Stimulated activated CD8-positive, alpha-beta memory T cell treated with anti-CD3 and anti-CD28 coated beads, Interleukin-12 subunit alpha, Interleukin-12 subunit beta, amount 100 ng/mL, for 24 hours (primary cell): Measurements from ENCODE around the gene DPH5.
"Not testable (repeated sequence)": the region's sequence is repeated elsewhere in the genome, so short reads cannot be mapped to it uniquely, and the experiment has no call there.

Experiments used
- DNase-seq: peaks from one replicate; pipeline ENCODE4 v3.0.0-alpha.2; 2020; ENCODE audit errors: extremely low read depth

Gene DPH5

DNA sequence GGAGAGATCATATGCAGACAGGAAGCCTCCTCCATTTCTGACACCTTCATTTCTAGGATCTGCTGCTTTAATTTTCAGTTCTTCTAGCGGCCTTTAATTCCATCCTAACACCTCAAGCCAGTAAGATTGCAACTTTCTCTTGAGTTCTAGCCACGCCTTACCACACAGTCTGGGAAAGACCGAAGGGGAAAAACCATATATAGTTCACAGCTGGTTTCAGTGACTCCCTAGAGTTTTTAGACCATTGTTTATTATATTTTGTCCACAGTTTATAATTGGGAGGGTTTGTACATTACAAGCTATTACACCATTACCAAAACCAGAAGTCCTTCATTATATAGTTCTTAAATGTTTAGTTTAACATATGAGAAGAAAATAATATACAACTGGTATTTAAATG lies 37.5 kb downstream of the DPH5 start:
- no peak for DNase-seq

- DNase-seq, result no peak
These were observed 42.8 kb downstream of the DPH5 start for GRCh38 chr1:100982793-100983192.

DNA sequence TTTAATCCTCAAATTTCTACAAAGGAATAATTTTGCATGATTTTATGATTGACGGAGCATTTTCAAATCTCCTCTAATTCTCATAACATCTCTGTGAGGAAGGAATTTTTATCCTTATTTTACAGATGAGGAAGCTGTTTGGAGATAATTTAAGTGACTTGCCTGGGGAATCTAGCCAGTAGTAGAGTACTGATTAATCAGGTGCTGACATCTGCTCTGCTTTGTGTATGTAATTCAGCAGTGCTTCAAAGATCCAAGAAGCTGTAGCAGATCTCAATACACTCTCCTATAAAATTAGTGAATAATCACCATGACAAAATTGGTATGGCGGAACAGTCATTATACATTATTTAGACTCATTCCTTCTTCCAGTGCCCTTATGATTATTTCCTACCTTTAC lies 46.0 kb downstream of the DPH5 start:
- no peak for DNase-seq

DNA sequence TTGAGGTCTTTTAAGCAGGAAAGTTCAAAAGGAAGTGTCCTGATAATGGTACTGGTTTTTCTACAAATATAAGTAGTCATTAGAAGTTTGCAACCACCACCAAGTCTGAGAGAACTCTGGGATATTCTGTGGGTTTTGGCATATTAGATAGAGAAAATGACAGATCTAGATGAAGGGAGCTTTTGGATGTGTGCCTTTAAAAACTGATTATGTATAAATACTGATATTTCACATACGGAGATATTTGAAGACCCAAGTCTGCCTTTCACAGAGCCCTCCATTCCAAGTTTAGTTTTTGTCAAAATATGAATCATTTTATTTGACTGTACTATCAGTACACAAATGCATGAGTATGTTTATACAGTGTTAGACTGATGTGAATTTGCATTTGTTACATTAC lies 48.6 kb downstream of the DPH5 start:
- DNase-seq, result no peak

DNA sequence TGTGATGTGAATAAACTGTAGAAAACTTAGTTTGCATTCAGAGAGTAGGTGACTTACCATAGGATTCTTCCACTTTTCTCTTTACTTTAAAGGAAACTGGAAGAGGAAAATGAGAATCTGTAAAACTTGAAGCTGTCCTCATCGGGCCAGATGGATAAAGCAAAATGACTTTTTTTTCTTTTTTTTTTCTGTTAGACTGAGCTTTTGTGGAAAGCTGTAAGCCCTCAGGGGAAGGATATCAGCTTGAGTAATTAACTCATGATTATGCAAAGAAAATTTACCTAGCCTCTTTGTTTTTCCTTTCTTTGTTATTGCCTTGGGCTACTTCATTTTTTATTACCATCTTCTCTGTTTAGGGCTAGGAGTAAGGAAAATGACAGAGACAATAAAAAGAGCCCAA lies 53.4 kb downstream of the DPH5 start:
- DNase-seq, result no peak

GRCh38 chr1:100971021-100971420 lies 54.6 kb downstream of the DPH5 start:
- DNase-seq, result no peak

DNA sequence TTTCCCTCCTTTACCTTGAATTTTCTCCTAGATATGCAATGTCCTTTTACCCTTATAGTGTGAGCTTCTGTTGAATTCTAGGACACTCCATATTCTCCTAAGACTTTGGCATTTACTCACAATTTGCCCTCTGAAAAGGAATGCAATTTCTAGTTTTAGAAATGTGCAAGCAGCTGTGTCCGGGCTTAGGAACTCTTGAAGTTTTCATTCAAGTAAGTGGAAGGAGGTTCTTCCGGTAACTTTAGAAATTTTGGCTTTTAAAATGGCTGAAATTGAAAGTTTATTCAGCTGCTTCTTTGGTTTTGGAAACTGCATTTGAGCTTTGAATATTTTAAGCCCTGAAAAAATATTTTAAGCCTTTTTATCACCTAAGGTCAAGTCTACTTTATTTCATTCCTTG lies 56.3 kb downstream of the DPH5 start:
- no peak for DNase-seq

GRCh38 chr1:100968621-100969020 lies 57.0 kb downstream of the DPH5 start:
- no peak for DNase-seq

- DNase-seq, result no peak
These were observed 65.5 kb downstream of the DPH5 start for GRCh38 chr1:100960098-100960497.

- no peak for DNase-seq
These were observed 66.0 kb downstream of the DPH5 start for GRCh38 chr1:100959502-100960060.

GRCh38 chr1:100955322-100955721 lies 70.3 kb downstream of the DPH5 start:
- no peak for DNase-seq

- DNase-seq, result no peak
These were observed 71.4 kb downstream of the DPH5 start for GRCh38 chr1:100953960-100954730.

GRCh38 chr1:100952970-100953369 lies 72.6 kb downstream of the DPH5 start:
- DNase-seq, result not testable (repeated sequence)

GRCh38 chr1:100952104-100952745 lies 73.4 kb downstream of the DPH5 start:
- DNase-seq, result no peak

DNA sequence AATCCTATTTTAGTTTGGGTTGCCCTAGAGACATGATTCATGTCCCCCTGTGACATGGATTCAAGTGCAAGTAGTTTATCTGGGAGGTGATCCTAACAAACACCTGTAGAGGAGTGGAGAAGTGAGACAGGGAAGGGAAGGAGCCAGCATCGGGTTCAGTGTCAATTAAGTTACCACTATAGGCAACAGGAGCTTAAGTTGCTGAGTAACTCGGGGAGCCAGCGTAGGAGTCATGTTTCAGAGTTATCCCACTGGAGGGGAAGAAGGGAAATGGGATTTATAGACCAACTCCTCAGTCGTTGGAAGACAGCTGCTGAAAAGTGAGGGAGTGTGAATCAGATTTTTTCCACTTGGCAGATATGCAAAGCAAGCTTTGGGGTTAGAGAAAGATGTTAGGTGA lies 74.8 kb downstream of the DPH5 start:
- DNase-seq, result no peak

DNA sequence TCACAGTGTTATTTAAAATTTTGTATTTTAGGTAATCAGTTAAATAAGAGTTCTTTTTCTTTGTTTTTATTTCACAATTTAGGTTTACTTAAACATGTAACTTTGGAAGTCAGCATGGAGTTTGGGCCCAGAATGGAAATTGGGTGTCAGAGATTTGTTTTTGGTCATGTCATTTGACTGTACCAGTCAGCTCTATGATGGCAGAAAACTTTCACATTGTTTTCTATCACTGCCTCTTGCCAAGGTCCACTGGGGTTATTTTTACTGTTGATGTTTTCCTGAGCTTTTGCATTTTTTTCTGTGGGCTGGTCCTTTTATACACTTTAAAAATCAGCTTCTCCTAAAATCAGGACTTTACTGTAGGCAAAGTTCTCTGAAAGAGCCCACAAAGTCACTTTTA lies 75.2 kb downstream of the DPH5 start:
- DNase-seq, result no peak

- DNase-seq, result not testable (repeated sequence)
These were observed 75.9 kb downstream of the DPH5 start for GRCh38 chr1:100949515-100950158.

GRCh38 chr1:100948721-100949405 lies 76.7 kb downstream of the DPH5 start:
- DNase-seq, result not testable (repeated sequence)

DNA sequence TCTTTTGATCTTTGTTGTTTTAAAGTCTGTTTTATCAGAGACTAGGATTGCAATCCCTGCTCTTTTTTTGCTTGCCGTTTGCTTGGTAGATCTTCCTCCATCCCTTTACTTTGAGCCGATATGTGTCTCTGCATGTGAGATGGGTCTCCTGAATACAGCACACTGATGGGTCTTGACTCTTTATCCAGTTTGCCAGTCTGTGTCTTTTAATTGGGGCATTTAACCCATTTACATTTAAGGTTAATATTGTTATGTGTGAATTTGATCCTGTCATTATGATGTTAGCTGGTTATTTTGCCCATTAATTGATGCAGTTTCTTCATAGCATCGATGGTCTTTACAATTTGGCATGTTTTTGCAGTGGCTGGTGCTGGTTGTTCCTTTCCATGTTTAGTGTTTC lies 77.8 kb downstream of the DPH5 start:
- not testable (repeated sequence) for DNase-seq

- DNase-seq, result not testable (repeated sequence)
These were observed 79.5 kb downstream of the DPH5 start for GRCh38 chr1:100946064-100946463.

DNA sequence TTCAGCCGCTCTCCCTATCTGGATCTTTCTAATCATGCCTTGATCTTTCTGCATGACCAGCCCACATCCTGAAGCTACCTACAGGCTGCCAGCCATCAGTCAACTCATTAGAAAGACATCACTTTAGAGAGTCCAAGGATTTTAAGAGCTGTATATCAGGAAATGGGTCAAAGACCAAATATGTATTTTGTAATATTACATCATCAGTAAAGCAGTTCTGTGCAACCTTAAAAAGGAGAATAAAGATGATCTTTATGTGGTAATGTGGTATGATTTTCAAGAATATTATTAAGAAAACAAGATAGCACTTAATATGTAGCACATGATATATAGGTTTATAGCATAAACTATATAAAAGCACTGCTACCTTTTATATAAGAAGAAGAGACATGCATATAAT lies 82.1 kb downstream of the DPH5 start:
- no peak for DNase-seq
